ENCODE data around the gene MAP3K4.
"Not testable (repeated sequence)": the region's sequence is repeated elsewhere in the genome, so short reads cannot be mapped to it uniquely, and the experiment has no call there.

Gene MAP3K4

DNA sequence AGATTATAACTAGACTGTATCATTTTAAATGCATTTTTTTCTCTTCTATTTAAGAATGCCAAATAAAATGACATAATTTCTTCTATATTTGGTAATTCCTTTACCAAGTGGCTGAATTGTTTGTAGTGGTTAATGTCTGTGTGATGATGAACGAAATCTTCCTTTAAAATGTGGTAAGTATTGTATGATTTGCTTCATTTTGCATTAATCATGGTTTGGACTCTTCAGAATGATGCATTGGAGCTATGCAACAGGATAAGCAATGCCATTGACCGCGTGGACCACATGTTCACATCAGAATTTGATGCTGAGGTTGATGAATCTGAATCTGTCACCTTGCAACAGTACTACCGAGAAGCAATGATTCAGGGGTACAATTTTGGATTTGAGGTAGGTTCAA is 99.6 kb downstream of the MAP3K4 start:
- no peak for DNase-seq

DNA sequence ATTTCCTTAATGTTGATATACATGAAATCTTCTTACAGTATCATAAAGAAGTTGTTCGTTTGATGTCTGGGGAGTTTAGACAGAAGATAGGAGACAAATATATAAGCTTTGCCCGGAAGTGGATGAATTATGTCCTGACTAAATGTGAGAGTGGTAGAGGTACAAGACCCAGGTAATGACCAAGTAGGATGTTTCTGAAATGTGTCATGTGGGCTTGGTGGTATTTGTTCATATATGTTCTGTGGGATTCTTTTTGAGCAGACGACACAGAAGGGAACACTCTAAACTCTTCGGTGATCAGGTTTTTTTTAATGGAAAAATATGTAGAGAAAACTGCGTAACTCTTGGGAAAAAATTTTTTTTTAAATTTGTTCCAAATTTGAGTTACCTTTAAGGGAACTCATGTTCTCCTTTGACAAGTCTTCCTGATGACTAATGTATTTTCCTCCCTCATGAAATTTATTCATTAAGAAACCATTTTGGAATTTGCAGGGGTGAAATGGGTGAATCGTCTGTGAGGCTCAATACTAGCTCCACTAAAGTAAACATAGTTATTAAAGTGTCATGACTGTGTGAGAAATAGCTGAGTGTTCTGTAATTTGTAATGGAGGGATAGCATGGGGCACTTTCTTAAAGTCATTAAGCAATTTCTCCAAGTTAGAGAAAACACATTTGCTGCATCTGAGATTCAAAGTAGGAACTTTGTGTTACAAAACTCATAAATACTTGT is 100.6 kb downstream of the MAP3K4 start:
- no peak for DNase-seq

GRCh38 chr6:161094955-161095354 is 103.4 kb downstream of the MAP3K4 start:
- peak; percentile 52 for DNase-seq

- no peak for DNase-seq
Measured at GRCh38 chr6:161095916-161096315, 104.3 kb downstream of the MAP3K4 start.

DNA sequence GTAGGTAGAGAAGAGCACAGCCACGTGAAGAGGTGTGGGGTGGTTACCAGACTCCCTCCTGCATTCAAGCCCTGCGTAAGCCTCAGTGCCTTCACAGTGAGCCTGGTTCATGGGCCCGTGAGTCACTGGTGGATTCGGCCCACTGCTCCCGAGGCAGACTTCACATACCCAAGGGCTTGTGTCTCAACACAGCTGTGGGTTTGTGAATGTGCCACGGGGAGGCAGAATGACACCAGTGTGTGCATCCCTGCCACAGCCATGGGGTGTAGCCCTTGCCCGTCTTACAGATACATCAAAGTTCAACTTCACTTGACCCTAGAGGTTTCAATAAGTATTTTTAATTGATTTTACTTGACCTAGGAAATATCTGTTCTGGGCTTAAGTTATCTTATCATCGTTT is 108.5 kb downstream of the MAP3K4 start:
- no peak for DNase-seq

- peak; percentile 36 for DNase-seq
Measured at GRCh38 chr6:161101517-161101916, 109.9 kb downstream of the MAP3K4 start.

DNA sequence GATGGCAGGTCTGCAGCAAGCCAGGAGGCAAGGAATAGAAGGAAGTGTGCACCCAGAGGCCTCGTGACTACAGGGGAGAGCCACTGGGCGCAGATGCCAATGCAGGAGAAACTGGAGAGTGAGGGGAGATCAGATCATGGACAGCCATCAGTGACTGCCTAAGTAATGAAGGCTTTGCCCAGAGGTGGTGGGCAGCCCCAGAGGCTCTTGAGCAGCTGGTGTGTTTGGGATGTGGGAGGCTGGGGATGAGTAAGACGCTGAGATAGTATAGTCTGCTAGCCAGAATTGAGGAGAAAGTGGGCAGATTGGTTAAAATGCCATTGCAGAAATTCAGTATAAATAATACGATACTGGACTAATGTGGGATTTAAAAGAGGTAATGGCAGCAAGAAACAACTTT is 111.9 kb downstream of the MAP3K4 start:
- DNase-seq, result no peak

DNA sequence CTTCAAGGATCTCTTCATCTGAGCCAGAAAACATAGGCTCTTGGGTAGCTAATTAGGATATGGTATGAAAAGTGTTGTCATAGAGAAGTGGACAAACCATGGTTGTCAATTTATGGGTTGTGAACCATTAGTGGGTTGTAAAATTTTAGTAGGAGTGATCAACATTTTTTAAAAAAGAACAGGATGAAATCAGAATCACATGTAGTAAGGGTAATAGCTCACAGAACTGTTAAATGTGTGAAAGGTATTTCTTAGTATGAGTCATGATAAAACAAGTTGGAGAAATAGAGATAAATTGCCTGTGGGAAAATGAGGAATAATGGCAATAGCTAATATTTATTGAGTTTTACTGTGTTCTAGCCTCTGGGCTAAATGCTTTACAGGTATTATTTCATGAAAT is 113.4 kb downstream of the MAP3K4 start:
- no peak for DNase-seq

GRCh38 chr6:161105408-161105807 is 113.8 kb downstream of the MAP3K4 start:
- no peak for DNase-seq

- DNase-seq, result no peak
Measured at GRCh38 chr6:161107779-161108730, 116.5 kb downstream of the MAP3K4 start.

GRCh38 chr6:161108916-161109315 is 117.3 kb downstream of the MAP3K4 start:
- DNase-seq, result no peak

- DNase-seq, result no peak
Measured at GRCh38 chr6:161109366-161109765, 117.8 kb downstream of the MAP3K4 start.

- DNase-seq, result no peak
Measured at GRCh38 chr6:161110028-161110779, 118.6 kb downstream of the MAP3K4 start.

GRCh38 chr6:161111261-161111660 is 119.7 kb downstream of the MAP3K4 start:
- DNase-seq, result no peak

- DNase-seq, result no peak
Measured at GRCh38 chr6:161115468-161115867, 123.9 kb downstream of the MAP3K4 start.

GRCh38 chr6:161116554-161116953 is 125.0 kb downstream of the MAP3K4 start:
- DNase-seq, result no peak

DNA sequence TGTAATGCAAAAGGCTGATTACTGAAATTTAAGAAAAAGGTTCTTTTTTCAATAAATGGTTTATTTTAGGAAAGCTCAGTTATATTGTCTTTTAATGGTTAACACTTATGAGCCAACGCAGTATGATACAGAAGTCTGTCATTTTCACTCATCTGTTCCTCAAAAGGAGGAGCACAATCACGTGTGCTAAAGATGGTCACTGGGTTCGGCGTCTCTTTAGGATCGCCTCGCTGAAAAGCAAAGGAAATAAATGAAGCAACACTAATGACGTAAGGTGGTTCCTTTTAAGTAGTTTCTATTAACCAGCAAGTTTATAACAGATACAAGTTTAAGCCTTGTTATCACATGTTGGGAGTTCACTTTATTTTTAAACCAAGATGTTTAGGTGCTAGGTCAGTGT is 125.7 kb downstream of the MAP3K4 start:
- DNase-seq, result no peak

DNA sequence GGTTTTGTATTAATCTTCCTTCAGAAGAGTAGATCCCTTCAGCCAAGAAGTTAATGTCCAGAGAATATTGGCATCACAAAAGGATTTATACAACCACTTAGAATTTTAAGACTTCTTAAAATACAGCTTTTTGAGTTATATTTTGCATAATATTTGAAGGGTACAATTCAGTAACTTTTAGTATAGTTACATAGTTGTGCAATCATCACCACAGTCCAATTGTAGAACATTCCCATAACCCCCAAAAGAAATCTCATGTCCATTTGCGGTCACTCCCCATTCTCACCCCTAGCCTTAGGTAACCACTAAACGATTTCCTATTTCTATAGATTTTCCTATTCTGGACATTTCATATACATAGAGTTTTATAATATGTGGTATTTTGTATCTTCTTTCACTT is 126.4 kb downstream of the MAP3K4 start:
- no peak for DNase-seq

- not testable (repeated sequence) for DNase-seq
Measured at GRCh38 chr6:161123319-161123718, 131.8 kb downstream of the MAP3K4 start.

DNA sequence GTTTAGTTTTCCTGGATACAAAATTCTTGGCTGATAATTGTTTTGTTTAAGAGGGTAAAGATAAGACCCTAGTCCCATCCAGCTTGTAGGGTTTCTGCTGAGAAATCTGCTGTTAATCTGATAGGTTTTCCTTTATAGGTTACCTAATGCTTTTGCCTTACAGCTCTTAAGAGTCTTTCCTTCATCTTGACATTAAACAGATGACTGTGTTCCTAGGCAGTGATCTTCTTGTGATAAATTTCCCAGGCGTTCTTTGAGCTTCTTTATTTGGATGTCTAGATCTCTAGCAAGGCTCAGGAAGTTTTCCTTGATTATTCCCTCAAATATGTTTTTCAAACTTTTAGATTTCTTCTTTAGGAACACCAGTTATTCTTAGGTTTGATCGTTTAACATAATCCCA is 134.0 kb downstream of the MAP3K4 start:
- no peak for DNase-seq

DNA sequence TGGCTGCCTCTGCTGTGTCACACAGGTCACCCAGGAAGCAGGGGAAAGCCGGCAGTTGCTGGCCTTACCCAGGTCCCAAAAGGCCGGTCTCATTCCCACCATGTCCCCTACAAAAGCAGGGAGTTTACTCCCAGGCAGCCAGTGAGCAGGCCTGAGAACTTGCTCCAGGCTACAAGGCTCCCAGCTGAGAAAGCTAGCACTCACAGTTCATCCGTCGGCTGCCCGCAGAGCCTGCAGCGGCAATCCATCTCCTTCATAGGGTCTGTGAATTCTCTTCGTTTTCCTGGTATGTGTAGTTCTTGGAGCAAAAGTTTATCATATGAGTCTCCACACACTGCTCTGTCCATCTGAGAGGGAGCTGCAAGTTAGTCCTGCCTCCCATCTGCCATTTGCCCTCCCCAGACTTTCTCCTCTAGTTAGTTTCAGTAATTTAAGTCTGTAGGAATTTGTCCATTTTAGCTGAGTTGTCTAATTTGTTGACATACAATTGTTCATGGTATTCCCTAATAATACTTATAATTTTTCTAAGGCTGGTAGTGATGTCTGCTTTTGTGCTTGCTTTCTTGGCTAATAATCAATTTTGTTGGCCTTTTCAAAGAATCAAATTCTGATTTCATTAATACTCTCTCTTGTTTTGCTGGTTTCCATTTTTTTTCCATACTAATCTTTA is 135.6 kb downstream of the MAP3K4 start:
- no peak for DNase-seq

GRCh38 chr6:161128230-161128629 is 136.7 kb downstream of the MAP3K4 start:
- DNase-seq, result no peak
